ENCODE measurements around the gene IMPA2. TPM values are rescaled to one million over a fixed set of nuclear protein-coding genes. Genes with fewer than 3 reads are reported as not detected.

IMPA2 gene
- total and polyA plus RNA-seq, 2 of the 13 experiments (the other 11 are each of a cell fraction or from before 2014, with no cell fraction given) = 37.8 to 71.8 TPM

- H4K20me1 ChIP-seq (ENCODE audit: insufficient read depth, low read length) = no peaks in the 10 kb centered on the region
- BruUV-seq (replicated peaks) = no TSS peak
- no peak for ATAC-seq
- H3K9me3 ChIP-seq (ENCODE audit: low read length) = no peaks in the 10 kb centered on the region
- H3K4me2 ChIP-seq (ENCODE audit: low read depth, low read length) = no peak overlapping the region
- H3K4me1 ChIP-seq (ENCODE audit: insufficient read depth, low read length) = peaks cover 22% of the 10 kb centered on the region
- no peak for DNase-seq (ENCODE audit: low spot score)
- H3K27ac ChIP-seq (ENCODE audit: extremely low read length, insufficient read depth, low read length) = no peak overlapping the region
- TF ChIP-seq KLF6 (CRISPR knock-in tag; IDR thresholded peaks at IDR 0.05) (no peak), SIN3B (IDR thresholded peaks at IDR 0.05; ENCODE audit: low read length) (no peak), KAT8 (CRISPR knock-in tag; IDR thresholded peaks at IDR 0.05) (no peak), GABPA (IDR thresholded peaks at IDR 0.05; ENCODE audit: low read depth, low read length) (no peak), GABPA (CRISPR knock-in tag; IDR thresholded peaks at IDR 0.05; ENCODE audit: low read depth) (no peak), YEATS4 (CRISPR knock-in tag; IDR thresholded peaks at IDR 0.05; ENCODE audit: borderline replicate concordance) (no peak), ZNF235 (CRISPR knock-in tag; IDR thresholded peaks at IDR 0.05; ENCODE audit: borderline replicate concordance) (no peak), ZNF30 (CRISPR knock-in tag; IDR thresholded peaks at IDR 0.05) (no peak), ZNF280B (CRISPR knock-in tag; IDR thresholded peaks at IDR 0.05; ENCODE audit: borderline replicate concordance) (no peak), CSRNP1 (CRISPR knock-in tag; IDR thresholded peaks at IDR 0.05) (no peak), GLMP (CRISPR knock-in tag; IDR thresholded peaks at IDR 0.05; ENCODE audit: borderline replicate concordance) (no peak), MLXIP (CRISPR knock-in tag; IDR thresholded peaks at IDR 0.05; ENCODE audit: borderline replicate concordance) (no peak), GATAD2A (CRISPR knock-in tag; IDR thresholded peaks at IDR 0.05) (no peak), HMG20A (CRISPR knock-in tag; IDR thresholded peaks at IDR 0.05; ENCODE audit: borderline replicate concordance) (no peak), PRMT3 (CRISPR knock-in tag; IDR thresholded peaks at IDR 0.05; ENCODE audit: borderline replicate concordance, low read depth) (no peak)
- intact Hi-C loops (cut with micrococcal nuclease; ENCODE audit: unreplicated experiment) = no loop called here
- in situ Hi-C loops (cut with HindIII; ENCODE audit: extremely low pct_ligation_motif_present, low pct_unique_long_range_greater_than_20kb) = no loop called here
- H3K4me3 ChIP-seq (replicated peaks in 1 of 3; ENCODE audit: insufficient read depth in 1 of 3, low read depth in 2 of 3, low read length in 3 of 3) = no peak overlapping the region
- H3K79me2 ChIP-seq (ENCODE audit: insufficient read depth, low read length) = no peaks in the 10 kb centered on the region
- no peak for FAIRE-seq
- no peak overlapping the region for H3K9ac ChIP-seq (ENCODE audit: insufficient read depth, low read depth, low read length)
- peaks cover 0 to 2% of the 10 kb centered on the region in 2 experiments; a peak in 3 of 5 replicates for H3K36me3 ChIP-seq (replicated peaks in 1 of 2; ENCODE audit: control insufficient read depth in 1 of 2, insufficient read depth in 2 of 2, low read length in 2 of 2)
- POLR2A ChIA-PET = no interaction called here
- CTCF ChIA-PET (ENCODE audit: low intra/inter-chr PET ratio, low total read pairs) = no interaction called here
- H3K27me3 ChIP-seq (ENCODE audit: control insufficient read depth in 1 of 2, insufficient read depth in 2 of 2, low read length in 2 of 2) = peaks cover 0 to 8% of the 10 kb centered on the region in 2 experiments; a peak in 2 of 5 replicates
- no peak overlapping the region for H2AFZ ChIP-seq (ENCODE audit: low read length)
- 82% methylated on average over 6 of the region's 9 CpGs for WGBS (ENCODE audit: low lambda C conversion rate)
Measured at GRCh38 chr18:12036201-12036751, 55.0 kb downstream of the IMPA2 start.

Measured in HepG2 (cell line).